ENCODE data around the gene RFX3.

- TF ChIP-seq MLXIP (CRISPR knock-in tag; IDR thresholded peaks at IDR 0.05; ENCODE audit: borderline replicate concordance) (no peak), MAX (IDR thresholded peaks at IDR 0.05) (no peak), CTCF (CRISPR knock-in tag; IDR thresholded peaks at IDR 0.05) (no peak), SPEN (CRISPR knock-in tag; IDR thresholded peaks at IDR 0.05; ENCODE audit: low read depth) (no peak), E2F1 (CRISPR knock-in tag; IDR thresholded peaks at IDR 0.05) (no peak), ZNF652 (CRISPR knock-in tag; IDR thresholded peaks at IDR 0.05; ENCODE audit: borderline replicate concordance, low read depth) (no peak), EP300 (IDR thresholded peaks at IDR 0.05; ENCODE audit: low read depth in 2 of 2, low read length in 2 of 2) (no peak), EP300 (CRISPR knock-in tag; IDR thresholded peaks at IDR 0.05; ENCODE audit: borderline replicate concordance) (no peak)
Observed at GRCh38 chr9:3285365-3286161, 240.2 kb downstream of the RFX3 start.

Measured in HepG2 (cell line).